K562 (cell line): Measurements from ENCODE around the gene SH2B2. TPM values are rescaled to one million over a fixed set of nuclear protein-coding genes. Genes with fewer than 3 reads are reported as not detected.

ENCODE experiments used
- BRF1 ChIP-seq: IDR thresholded peaks from 3 replicates; pipeline ENCODE4 v1.6.1; 2011; ENCODE audit warnings: borderline replicate concordance, mild to moderate bottlenecking; ENCODE audit not compliant: insufficient read length; ENCODE audit errors: extremely low read depth
- CBFA2T3 ChIP-seq: fragments of 450-650 bp; IDR thresholded peaks from 2 replicates; pipeline ENCODE4 v1.6.1; 2017
- CC2D1A ChIP-seq: fragments of 450-650 bp; IDR thresholded peaks from 2 replicates; pipeline ENCODE4 v1.6.1; 2017; ENCODE audit warnings: mild to moderate bottlenecking
- CCNT2 ChIP-seq: IDR thresholded peaks from 2 replicates; pipeline ENCODE4 v1.6.1; 2011; ENCODE audit warnings: borderline replicate concordance, low read depth, mild to moderate bottlenecking, moderate library complexity, mixed read lengths, low read length; ENCODE audit not compliant: insufficient read length; ENCODE audit errors: extremely low read depth
- HLTF ChIP-seq: fragments of 450-650 bp; IDR thresholded peaks from 2 replicates; pipeline ENCODE4 v1.6.1; 2016
- IRF2 ChIP-seq: sonication (generic); formaldehyde crosslinking; IDR thresholded peaks from 2 replicates; pipeline ENCODE4 v1.8.1; 2022; ENCODE audit warnings: mild to moderate bottlenecking, missing genetic modification reagents
- KDM5B ChIP-seq: fragments of 200-600 bp; sonication (generic); IDR thresholded peaks from 2 replicates; pipeline ENCODE4 v1.6.1; 2012; ENCODE audit warnings: low read depth, mild to moderate bottlenecking, moderate library complexity, low read length, control low read depth, inconsistent platforms; ENCODE audit not compliant: insufficient replicate concordance
- NR3C1 ChIP-seq: sonication (generic); formaldehyde crosslinking; IDR thresholded peaks from 2 replicates; pipeline ENCODE4 v1.8.1; 2022; ENCODE audit warnings: missing genetic modification reagents
- PHF8 ChIP-seq: fragments of 200-600 bp; sonication (generic); IDR thresholded peaks from 2 replicates; pipeline ENCODE4 v1.6.1; 2012; ENCODE audit warnings: mixed run types, mild to moderate bottlenecking, inconsistent platforms, low read length, moderate library complexity, borderline replicate concordance
- RAD21 ChIP-seq, 2 experiments: fragments of 250-450 bp in 1 of 2; fragments of 450-650 bp in 1 of 2; sonication (Bioruptor Pico) in 1 of 2; formaldehyde crosslinking in 1 of 2; IDR thresholded peaks in 1 of 2; conservative IDR thresholded peaks in 1 of 2; 2 replicates each; pipeline versions ENCODE4 v1.4.0 to v1.8.0; 2020 to 2022; ENCODE audit warnings: mild to moderate bottlenecking in 2 of 2, moderate library complexity in 1 of 2
- SMARCA5 ChIP-seq: fragments of 450-650 bp; IDR thresholded peaks from 2 replicates; pipeline ENCODE4 v1.6.1; 2016
- TCF3 ChIP-seq: sonication (generic); formaldehyde crosslinking; IDR thresholded peaks from 2 replicates; pipeline ENCODE4 v1.4.0; 2020; ENCODE audit warnings: mild to moderate bottlenecking, missing genetic modification reagents
- ZBTB8A ChIP-seq: fragments of 450-650 bp; IDR thresholded peaks from 2 replicates; pipeline ENCODE4 v1.6.1; 2018; ENCODE audit warnings: mild to moderate bottlenecking, moderate library complexity; ENCODE audit not compliant: partially characterized antibody
- ZNF121 ChIP-seq: sonication (generic); formaldehyde crosslinking; conservative IDR thresholded peaks from 2 replicates; pipeline ENCODE4 v1.8.0; 2022; ENCODE audit warnings: missing genetic modification reagents
- ZNF217 ChIP-seq: sonication (generic); formaldehyde crosslinking; IDR thresholded peaks from 2 replicates; pipeline ENCODE4 v1.8.0; 2022; ENCODE audit warnings: mild to moderate bottlenecking, missing genetic modification reagents
- ZNF311 ChIP-seq: fragments of 250-450 bp; sonication (Bioruptor Pico); IDR thresholded peaks from 2 replicates; pipeline ENCODE4 v1.4.0; 2020; ENCODE audit warnings: mild to moderate bottlenecking, moderate library complexity
- polyA plus RNA-seq, 8 experiments: library from polyadenylated mRNA; depleted of rRNA in 4 of 8; stranded (reverse) in 5 of 8; unstranded in 3 of 8; fragments of >200 nt; fragmentation: Nextera tagmentation in 2 of 8; fragmentation: Illumina TruSeq in 1 of 8; extraction: Ambion mirVana in 2 of 8; extraction: Trizol in 1 of 8; gene quantifications; 2 replicates each; pipeline versions ENCODE4 v1.2.1 to v1.2.3, GENCODE V29; 2011 to 2014; ENCODE audit warnings: inconsistent platforms in 1 of 8, missing spikeins in 1 of 8
- total RNA-seq, 7 experiments: library from RNA; depleted of rRNA in 6 of 7; stranded (reverse); fragments of >200 nt in 6 of 7; fragmentation: Illumina TruSeq in 2 of 7; extraction: Trizol in 2 of 7; gene quantifications; 2 replicates each; pipeline versions ENCODE4 v1.2.1 to v1.2.3, GENCODE V29; 2011 to 2021; ENCODE audit warnings: low replicate concordance in 1 of 7
- TF ChIP-seq, protein P1 (sequence below): sonication (generic); formaldehyde crosslinking; IDR thresholded peaks from 2 replicates; pipeline ENCODE4 v1.8.0; 2023; ENCODE audit warnings: mild to moderate bottlenecking, missing genetic modification reagents
- TF ChIP-seq, protein P2 (sequence below): fragments of 450-650 bp; IDR thresholded peaks from 2 replicates; pipeline ENCODE4 v1.6.1; 2016; ENCODE audit warnings: missing biosample characterization, missing genetic modification characterization
- TF ChIP-seq, protein P3 (sequence below): fragments of 250-450 bp; sonication (Bioruptor Pico); IDR thresholded peaks from 2 replicates; pipeline ENCODE4 v1.8.0; 2022; ENCODE audit warnings: inconsistent platforms
- TF ChIP-seq, protein P4 (sequence below): fragments of 250-450 bp; sonication (Bioruptor Pico); IDR thresholded peaks from 2 replicates; pipeline ENCODE4 v1.4.0; 2020; ENCODE audit warnings: mild to moderate bottlenecking

SH2B2 gene
- total and polyA plus RNA-seq, 9 of the 15 experiments (the other 6 are each of a cell fraction or from before 2014, with no cell fraction given) = 0.03 to 0.89 (median 0.07) TPM; not detected in 4

DNA sequence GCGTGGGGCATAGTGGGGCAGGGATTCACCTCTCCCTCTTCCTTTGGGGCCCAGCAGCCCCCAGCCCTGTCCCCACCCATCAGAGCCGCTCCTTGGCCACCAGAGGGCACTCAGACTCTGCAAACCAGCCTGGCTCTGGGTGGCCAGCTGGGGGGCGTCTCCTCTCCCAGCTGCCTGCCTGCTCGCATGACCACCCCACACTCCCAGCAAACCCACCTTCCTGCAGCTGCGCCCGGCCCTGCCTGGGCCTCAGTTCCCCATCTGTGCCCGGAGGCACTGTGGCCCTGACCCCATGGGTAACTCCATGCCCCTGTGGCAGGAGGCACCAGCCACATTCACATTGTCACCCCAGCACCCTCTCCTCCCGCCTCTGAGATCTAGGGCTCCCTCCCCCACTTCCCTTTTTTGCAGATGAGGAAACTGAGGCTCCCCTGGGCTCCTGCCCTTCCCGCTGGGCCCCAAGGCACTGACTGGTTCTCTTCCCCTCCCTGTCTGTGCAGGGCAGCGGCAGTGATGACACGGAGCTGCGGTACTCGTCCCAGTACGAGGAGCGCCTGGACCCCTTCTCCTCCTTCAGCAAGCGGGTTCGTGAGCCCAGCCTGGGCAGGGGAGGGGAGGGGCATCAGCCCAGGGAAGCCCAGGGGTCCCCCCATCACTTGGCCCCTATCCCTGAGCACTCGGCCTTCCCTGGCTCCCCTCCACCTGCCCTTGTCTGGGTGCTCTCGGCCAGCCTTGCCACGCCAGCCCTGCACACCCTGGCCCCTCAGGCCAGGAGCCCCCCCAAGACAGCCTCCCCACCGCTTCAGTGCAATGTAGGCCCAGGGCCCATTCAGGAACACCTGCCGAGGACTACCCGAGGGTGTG is 6.9 kb upstream of the SH2B2 start (continued):
- TF ChIP-seq, protein P1, sequence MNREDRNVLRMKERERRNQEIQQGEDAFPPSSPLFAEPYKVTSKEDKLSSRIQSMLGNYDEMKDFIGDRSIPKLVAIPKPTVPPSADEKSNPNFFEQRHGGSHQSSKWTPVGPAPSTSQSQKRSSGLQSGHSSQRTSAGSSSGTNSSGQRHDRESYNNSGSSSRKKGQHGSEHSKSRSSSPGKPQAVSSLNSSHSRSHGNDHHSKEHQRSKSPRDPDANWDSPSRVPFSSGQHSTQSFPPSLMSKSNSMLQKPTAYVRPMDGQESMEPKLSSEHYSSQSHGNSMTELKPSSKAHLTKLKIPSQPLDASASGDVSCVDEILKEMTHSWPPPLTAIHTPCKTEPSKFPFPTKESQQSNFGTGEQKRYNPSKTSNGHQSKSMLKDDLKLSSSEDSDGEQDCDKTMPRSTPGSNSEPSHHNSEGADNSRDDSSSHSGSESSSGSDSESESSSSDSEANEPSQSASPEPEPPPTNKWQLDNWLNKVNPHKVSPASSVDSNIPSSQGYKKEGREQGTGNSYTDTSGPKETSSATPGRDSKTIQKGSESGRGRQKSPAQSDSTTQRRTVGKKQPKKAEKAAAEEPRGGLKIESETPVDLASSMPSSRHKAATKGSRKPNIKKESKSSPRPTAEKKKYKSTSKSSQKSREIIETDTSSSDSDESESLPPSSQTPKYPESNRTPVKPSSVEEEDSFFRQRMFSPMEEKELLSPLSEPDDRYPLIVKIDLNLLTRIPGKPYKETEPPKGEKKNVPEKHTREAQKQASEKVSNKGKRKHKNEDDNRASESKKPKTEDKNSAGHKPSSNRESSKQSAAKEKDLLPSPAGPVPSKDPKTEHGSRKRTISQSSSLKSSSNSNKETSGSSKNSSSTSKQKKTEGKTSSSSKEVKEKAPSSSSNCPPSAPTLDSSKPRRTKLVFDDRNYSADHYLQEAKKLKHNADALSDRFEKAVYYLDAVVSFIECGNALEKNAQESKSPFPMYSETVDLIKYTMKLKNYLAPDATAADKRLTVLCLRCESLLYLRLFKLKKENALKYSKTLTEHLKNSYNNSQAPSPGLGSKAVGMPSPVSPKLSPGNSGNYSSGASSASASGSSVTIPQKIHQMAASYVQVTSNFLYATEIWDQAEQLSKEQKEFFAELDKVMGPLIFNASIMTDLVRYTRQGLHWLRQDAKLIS (CRISPR knock-in tag) = no peak
- TF ChIP-seq SMARCA5 (no peak), ZNF311 (CRISPR knock-in tag) (no peak), HLTF (0 out of 2 replicates have a peak, but pooled peaks have one; percentile 60), TCF3 (CRISPR knock-in tag) (no peak), IRF2 (CRISPR knock-in tag) (no peak), ZBTB8A (no peak), CC2D1A (peak; percentile 80), RAD21 (CRISPR knock-in tag; conservative IDR thresholded peaks at IDR 0.05 in 1 of 2, IDR thresholded peaks at IDR 0.05 in 1 of 2) (peak; percentile 89 to 93), CCNT2 (no peak), CBFA2T3 (no peak), ZNF217 (CRISPR knock-in tag) (no peak), KDM5B (no peak), BRF1 (no peak), NR3C1 (no peak), PHF8 (no peak), ZNF121 (CRISPR knock-in tag) (no peak)
- TF ChIP-seq, protein P2, sequence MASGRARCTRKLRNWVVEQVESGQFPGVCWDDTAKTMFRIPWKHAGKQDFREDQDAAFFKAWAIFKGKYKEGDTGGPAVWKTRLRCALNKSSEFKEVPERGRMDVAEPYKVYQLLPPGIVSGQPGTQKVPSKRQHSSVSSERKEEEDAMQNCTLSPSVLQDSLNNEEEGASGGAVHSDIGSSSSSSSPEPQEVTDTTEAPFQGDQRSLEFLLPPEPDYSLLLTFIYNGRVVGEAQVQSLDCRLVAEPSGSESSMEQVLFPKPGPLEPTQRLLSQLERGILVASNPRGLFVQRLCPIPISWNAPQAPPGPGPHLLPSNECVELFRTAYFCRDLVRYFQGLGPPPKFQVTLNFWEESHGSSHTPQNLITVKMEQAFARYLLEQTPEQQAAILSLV (tag) = no peak
- TF ChIP-seq, protein P3, sequence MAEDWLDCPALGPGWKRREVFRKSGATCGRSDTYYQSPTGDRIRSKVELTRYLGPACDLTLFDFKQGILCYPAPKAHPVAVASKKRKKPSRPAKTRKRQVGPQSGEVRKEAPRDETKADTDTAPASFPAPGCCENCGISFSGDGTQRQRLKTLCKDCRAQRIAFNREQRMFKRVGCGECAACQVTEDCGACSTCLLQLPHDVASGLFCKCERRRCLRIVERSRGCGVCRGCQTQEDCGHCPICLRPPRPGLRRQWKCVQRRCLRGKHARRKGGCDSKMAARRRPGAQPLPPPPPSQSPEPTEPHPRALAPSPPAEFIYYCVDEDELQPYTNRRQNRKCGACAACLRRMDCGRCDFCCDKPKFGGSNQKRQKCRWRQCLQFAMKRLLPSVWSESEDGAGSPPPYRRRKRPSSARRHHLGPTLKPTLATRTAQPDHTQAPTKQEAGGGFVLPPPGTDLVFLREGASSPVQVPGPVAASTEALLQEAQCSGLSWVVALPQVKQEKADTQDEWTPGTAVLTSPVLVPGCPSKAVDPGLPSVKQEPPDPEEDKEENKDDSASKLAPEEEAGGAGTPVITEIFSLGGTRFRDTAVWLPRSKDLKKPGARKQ (CRISPR knock-in tag) = no peak
- TF ChIP-seq, protein P4, sequence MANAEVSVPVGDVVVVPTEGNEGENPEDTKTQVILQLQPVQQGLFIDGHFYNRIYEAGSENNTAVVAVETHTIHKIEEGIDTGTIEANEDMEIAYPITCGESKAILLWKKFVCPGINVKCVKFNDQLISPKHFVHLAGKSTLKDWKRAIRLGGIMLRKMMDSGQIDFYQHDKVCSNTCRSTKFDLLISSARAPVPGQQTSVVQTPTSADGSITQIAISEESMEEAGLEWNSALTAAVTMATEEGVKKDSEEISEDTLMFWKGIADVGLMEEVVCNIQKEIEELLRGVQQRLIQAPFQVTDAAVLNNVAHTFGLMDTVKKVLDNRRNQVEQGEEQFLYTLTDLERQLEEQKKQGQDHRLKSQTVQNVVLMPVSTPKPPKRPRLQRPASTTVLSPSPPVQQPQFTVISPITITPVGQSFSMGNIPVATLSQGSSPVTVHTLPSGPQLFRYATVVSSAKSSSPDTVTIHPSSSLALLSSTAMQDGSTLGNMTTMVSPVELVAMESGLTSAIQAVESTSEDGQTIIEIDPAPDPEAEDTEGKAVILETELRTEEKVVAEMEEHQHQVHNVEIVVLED (CRISPR knock-in tag) = no peak
